OCI-LY7 (cell line): Measurements from ENCODE around the gene NOXO1.

Experiments used
- EZH2phosphoT487 ChIP-seq: fragments of 200-600 bp; sonication (generic); IDR thresholded peaks from 2 replicates; pipeline ENCODE4 v1.6.1; 2018; ENCODE audit warnings: low read depth, borderline replicate concordance, mild to moderate bottlenecking, mixed run types, antibody characterized with exemption, low read length, moderate library complexity, mixed read lengths
- TF ChIP-seq, protein P1 (sequence below): fragments of 200-600 bp; sonication (generic); conservative IDR thresholded peaks from 2 replicates; pipeline ENCODE4 v1.5.1; 2014; ENCODE audit warnings: mild to moderate bottlenecking, antibody characterized with exemption, low read length, moderate library complexity, mixed read lengths

DNA sequence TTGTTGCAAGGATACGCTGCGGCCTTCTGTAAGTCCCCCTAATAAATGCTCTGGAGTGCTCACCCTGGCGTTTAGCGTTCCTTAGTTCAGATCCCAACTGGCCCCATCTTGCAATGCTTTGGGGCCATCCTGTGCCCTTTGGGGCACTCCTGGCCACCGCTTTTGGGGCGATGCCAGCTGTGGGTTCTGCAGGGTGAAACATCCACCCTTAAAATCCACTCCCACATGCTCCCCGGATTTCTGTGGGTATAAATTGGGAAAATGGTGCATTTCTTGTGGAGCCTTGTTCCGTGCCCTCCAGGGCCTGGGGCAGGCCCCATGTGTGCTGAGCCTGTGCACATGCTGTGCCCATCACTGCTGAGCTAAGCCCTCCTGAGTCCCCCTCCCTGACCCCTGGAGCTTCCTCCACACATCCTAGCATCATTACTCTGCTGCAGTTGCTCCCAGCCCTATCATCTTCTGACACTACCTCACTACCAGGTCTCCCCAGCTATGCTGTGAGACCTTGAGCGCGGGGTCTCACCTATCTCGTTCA, 44.3 kb downstream of the NOXO1 start:
- TF ChIP-seq, protein P1, sequence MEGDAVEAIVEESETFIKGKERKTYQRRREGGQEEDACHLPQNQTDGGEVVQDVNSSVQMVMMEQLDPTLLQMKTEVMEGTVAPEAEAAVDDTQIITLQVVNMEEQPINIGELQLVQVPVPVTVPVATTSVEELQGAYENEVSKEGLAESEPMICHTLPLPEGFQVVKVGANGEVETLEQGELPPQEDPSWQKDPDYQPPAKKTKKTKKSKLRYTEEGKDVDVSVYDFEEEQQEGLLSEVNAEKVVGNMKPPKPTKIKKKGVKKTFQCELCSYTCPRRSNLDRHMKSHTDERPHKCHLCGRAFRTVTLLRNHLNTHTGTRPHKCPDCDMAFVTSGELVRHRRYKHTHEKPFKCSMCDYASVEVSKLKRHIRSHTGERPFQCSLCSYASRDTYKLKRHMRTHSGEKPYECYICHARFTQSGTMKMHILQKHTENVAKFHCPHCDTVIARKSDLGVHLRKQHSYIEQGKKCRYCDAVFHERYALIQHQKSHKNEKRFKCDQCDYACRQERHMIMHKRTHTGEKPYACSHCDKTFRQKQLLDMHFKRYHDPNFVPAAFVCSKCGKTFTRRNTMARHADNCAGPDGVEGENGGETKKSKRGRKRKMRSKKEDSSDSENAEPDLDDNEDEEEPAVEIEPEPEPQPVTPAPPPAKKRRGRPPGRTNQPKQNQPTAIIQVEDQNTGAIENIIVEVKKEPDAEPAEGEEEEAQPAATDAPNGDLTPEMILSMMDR = no peak
- TF ChIP-seq EZH2phosphoT487 = no peak
